ENCODE measurements around the gene GRHL1. TPM values are rescaled to one million over a fixed set of nuclear protein-coding genes. Genes with fewer than 3 reads are reported as not detected.

The GRHL1 gene
- total RNA-seq, 2 experiments from 2014 or later: 0.28 to 0.38 TPM

DNA sequence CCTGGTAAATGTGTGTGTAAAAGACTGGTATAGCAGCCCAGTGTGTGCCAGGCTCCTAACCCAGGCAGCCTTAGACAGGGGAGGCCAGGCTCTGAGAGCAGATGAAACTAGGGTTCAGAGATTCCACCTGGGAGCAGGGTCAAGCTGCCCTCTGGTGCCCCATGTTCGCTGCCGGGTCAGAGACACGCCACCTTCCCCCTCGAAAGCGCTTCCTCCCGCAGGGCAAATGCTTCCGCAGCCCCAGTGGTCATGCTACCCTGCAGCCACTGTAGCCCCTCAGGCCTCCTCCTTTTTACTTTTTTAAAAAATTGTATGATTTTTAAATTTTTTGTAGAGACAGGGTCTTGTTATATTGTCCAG is 81.2 kb downstream of the GRHL1 start:
- POLR2A ChIA-PET: no interaction called here
- Histone ChIP-seq H3K4me1 (ENCODE audit: insufficient read depth, low read length) (peaks cover 44% of the 10 kb centered on the region), H3K4me3 (ENCODE audit: low read length) (no peak overlapping the region), H3K27ac (ENCODE audit: low read depth in 1 of 2, low read length in 2 of 2) (no peak overlapping the region), H3K9me3 (ENCODE audit: control insufficient read depth in 1 of 2, insufficient read depth in 1 of 2, low read length in 2 of 2) (no peaks in the 10 kb centered on the region), H3K36me3 (ENCODE audit: insufficient read depth, low read length) (no peaks in the 10 kb centered on the region), H3K27me3 (ENCODE audit: control insufficient read depth in 1 of 2, insufficient read depth in 2 of 2, low read length in 2 of 2) (no peaks in the 10 kb centered on the region)
- H3K4me3 Mint-ChIP-seq: no peak overlapping the region
- no peak for ATAC-seq (ENCODE audit: poor library complexity)
- no peaks in the 10 kb centered on the region for H3K36me3 Mint-ChIP-seq (ENCODE audit: low read depth)
- no peaks in the 10 kb centered on the region for H3K9me3 Mint-ChIP-seq
- no peak overlapping the region for H3K27ac Mint-ChIP-seq
- no peak for DNase-seq
- CTCF ChIA-PET: no interaction called here
- TF ChIP-seq, protein P1, sequence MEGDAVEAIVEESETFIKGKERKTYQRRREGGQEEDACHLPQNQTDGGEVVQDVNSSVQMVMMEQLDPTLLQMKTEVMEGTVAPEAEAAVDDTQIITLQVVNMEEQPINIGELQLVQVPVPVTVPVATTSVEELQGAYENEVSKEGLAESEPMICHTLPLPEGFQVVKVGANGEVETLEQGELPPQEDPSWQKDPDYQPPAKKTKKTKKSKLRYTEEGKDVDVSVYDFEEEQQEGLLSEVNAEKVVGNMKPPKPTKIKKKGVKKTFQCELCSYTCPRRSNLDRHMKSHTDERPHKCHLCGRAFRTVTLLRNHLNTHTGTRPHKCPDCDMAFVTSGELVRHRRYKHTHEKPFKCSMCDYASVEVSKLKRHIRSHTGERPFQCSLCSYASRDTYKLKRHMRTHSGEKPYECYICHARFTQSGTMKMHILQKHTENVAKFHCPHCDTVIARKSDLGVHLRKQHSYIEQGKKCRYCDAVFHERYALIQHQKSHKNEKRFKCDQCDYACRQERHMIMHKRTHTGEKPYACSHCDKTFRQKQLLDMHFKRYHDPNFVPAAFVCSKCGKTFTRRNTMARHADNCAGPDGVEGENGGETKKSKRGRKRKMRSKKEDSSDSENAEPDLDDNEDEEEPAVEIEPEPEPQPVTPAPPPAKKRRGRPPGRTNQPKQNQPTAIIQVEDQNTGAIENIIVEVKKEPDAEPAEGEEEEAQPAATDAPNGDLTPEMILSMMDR (IDR thresholded peaks at IDR 0.05): no peak
- intact Hi-C loops (cut with DNase I, micrococcal nuclease): no loop called here
- no peaks in the 10 kb centered on the region for H3K27me3 Mint-ChIP-seq
- H3K4me1 Mint-ChIP-seq (ENCODE audit: low read depth): peaks cover 14% of the 10 kb centered on the region

GRCh38 chr2:10033251-10034006 is 81.9 kb downstream of the GRHL1 start:
- Mint-ChIP-seq H3K4me3 (no peak overlapping the region), H3K36me3 (ENCODE audit: low read depth) (no peaks in the 10 kb centered on the region), H3K4me1 (ENCODE audit: low read depth) (peaks cover 9% of the 10 kb centered on the region), H3K9me3 (no peaks in the 10 kb centered on the region), H3K27ac (no peak overlapping the region), H3K27me3 (no peaks in the 10 kb centered on the region)
- DNase-seq: no peak
- Histone ChIP-seq H3K27ac (ENCODE audit: low read depth in 1 of 2, low read length in 2 of 2) (no peak overlapping the region), H3K4me3 (ENCODE audit: low read length) (no peak overlapping the region), H3K27me3 (ENCODE audit: control insufficient read depth in 1 of 2, insufficient read depth in 2 of 2, low read length in 2 of 2) (no peaks in the 10 kb centered on the region), H3K36me3 (ENCODE audit: insufficient read depth, low read length) (no peaks in the 10 kb centered on the region), H3K4me1 (ENCODE audit: insufficient read depth, low read length) (peaks cover 41% of the 10 kb centered on the region), H3K9me3 (ENCODE audit: control insufficient read depth in 1 of 2, insufficient read depth in 1 of 2, low read length in 2 of 2) (no peaks in the 10 kb centered on the region)
- CTCF ChIA-PET: no interaction called here
- intact Hi-C loops (cut with DNase I, micrococcal nuclease): no loop called here
- no peak for ATAC-seq (ENCODE audit: poor library complexity)
- POLR2A ChIA-PET: no interaction called here
- TF ChIP-seq, protein P1 (IDR thresholded peaks at IDR 0.05): no peak

DNA sequence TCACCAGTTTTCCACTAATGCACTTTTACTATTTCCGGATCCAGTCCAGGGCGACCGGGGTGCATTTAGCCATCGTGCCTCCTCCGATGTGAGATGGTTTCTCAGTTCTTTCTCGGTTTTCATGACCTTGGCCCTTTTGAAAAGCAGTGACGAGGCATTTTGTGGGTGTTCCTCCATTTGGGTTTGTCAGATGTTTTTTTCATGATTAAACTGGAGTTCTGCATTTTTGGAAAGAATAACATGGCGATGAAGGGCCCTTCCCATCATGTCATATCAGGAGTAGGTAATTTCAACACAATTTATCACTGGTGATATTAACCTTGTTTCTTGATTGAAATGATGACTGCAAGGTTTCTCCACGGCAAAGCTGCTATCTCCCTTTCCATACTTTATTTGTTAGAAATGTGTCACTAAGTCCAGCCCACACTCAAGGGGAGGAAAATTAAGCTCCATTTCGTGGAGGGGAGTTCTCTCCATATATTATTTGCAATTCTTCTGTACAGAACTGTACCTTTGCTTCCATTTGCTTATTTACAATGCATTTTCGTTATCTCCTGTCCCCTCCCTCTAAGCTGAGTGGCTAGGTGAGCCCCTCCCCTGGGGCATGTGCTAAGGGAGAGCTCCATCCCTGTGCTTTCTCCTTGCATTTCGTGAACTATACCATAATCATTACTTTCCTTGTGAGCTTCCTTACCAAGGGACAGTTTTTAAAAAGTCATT is 83.0 kb downstream of the GRHL1 start:
- ChIA-PET CTCF (interaction anchor here (1.7 to 4.7 kb wide), 2 partner anchors 14 to 38 kb away, joined by 7 to 22 read pairs; no protein-coding TSS in a partner anchor), POLR2A (interaction anchor here (1.2 kb wide), 1 partner anchor 10 kb away, joined by 3 read pairs; no protein-coding TSS in a partner anchor)
- TF ChIP-seq, protein P1 (IDR thresholded peaks at IDR 0.05): no peak
- H3K36me3 ChIP-seq (ENCODE audit: insufficient read depth, low read length): no peaks in the 10 kb centered on the region
- intact Hi-C loops (cut with DNase I, micrococcal nuclease): no loop called here
- H3K4me1 Mint-ChIP-seq (ENCODE audit: low read depth): peaks cover 4% of the 10 kb centered on the region
- H3K4me1 ChIP-seq (ENCODE audit: insufficient read depth, low read length): peaks cover 30% of the 10 kb centered on the region
- no peaks in the 10 kb centered on the region for H3K9me3 Mint-ChIP-seq
- no peaks in the 10 kb centered on the region for H3K9me3 ChIP-seq (ENCODE audit: control insufficient read depth in 1 of 2, insufficient read depth in 1 of 2, low read length in 2 of 2)
- H3K4me3 Mint-ChIP-seq: no peak overlapping the region
- DNase-seq (no peak), ATAC-seq (ENCODE audit: poor library complexity) (no peak)
- no peaks in the 10 kb centered on the region for H3K27me3 ChIP-seq (ENCODE audit: control insufficient read depth in 1 of 2, insufficient read depth in 2 of 2, low read length in 2 of 2)
- no peaks in the 10 kb centered on the region for H3K27me3 Mint-ChIP-seq
- H3K36me3 Mint-ChIP-seq (ENCODE audit: low read depth): no peaks in the 10 kb centered on the region
- no peak overlapping the region for H3K27ac Mint-ChIP-seq
- H3K27ac ChIP-seq (ENCODE audit: low read depth in 1 of 2, low read length in 2 of 2): no peak overlapping the region
- H3K4me3 ChIP-seq (ENCODE audit: low read length): no peak overlapping the region
